Occipital lobe (tissue), 2 donors: Measurements from ENCODE around the gene PARP1. TPM values are rescaled to one million over a fixed set of nuclear protein-coding genes. Genes with fewer than 3 reads are reported as not detected.
"Not testable (repeated sequence)": the region's sequence is repeated elsewhere in the genome, so short reads cannot be mapped to it uniquely, and the experiment has no call there.

ENCODE experiments used
- DNase-seq: peaks from one replicate; lab custom pipeline; 2025; lab: John Stamatoyannopoulos, UW
- total RNA-seq: library from RNA; depleted of rRNA; stranded (reverse); fragments of >200 nt; gene quantifications from one replicate; pipeline ENCODE4 v1.2.3, GENCODE V29; 2014

Gene PARP1
- total RNA-seq, 1 donor from 2014 or later: 104 TPM

- DNase-seq: no peak
These were observed 22.2 kb upstream of the PARP1 start for GRCh38 chr1:226429858-226430715.

- DNase-seq: no peak
These were observed 21.0 kb upstream of the PARP1 start for GRCh38 chr1:226428791-226429461.

GRCh38 chr1:226428348-226428747 is 20.5 kb upstream of the PARP1 start:
- DNase-seq: no peak

- no peak for DNase-seq
These were observed 19.2 kb upstream of the PARP1 start for GRCh38 chr1:226427131-226427530.

GRCh38 chr1:226426395-226426794 is 18.5 kb upstream of the PARP1 start:
- DNase-seq: not testable (repeated sequence)

- no peak for DNase-seq
These were observed 17.6 kb upstream of the PARP1 start for GRCh38 chr1:226425431-226426031.

- DNase-seq: no peak
These were observed 17.1 kb upstream of the PARP1 start for GRCh38 chr1:226425004-226425378.

GRCh38 chr1:226424221-226425003 is 16.5 kb upstream of the PARP1 start:
- DNase-seq: no peak

- DNase-seq: no peak
These were observed 14.6 kb upstream of the PARP1 start for GRCh38 chr1:226422478-226422877.

- DNase-seq: no peak
These were observed 13.0 kb upstream of the PARP1 start for GRCh38 chr1:226420897-226421296.

- no peak for DNase-seq
These were observed 12.4 kb upstream of the PARP1 start for GRCh38 chr1:226420328-226420727.

- peak; percentile 15 for DNase-seq
These were observed 11.6 kb upstream of the PARP1 start for GRCh38 chr1:226419284-226420029.

GRCh38 chr1:226417830-226418546 is 10.1 kb upstream of the PARP1 start:
- DNase-seq: no peak

- no peak for DNase-seq
These were observed 9.5 kb upstream of the PARP1 start for GRCh38 chr1:226417350-226417749.

GRCh38 chr1:226414098-226414698 is 6.3 kb upstream of the PARP1 start:
- DNase-seq: no peak

GRCh38 chr1:226411619-226412018 is 3.7 kb upstream of the PARP1 start:
- DNase-seq: no peak

GRCh38 chr1:226410958-226411357 is 3.1 kb upstream of the PARP1 start:
- no peak for DNase-seq

GRCh38 chr1:226409392-226409791 is 1.5 kb upstream of the PARP1 start:
- DNase-seq: no peak

GRCh38 chr1:226408285-226409184 is 642 bp upstream of the PARP1 start:
- no peak for DNase-seq
